Muscle of back (tissue), 11 donors: ENCODE data around the gene PRDX3. TPM values are rescaled to one million over a fixed set of nuclear protein-coding genes. Genes with fewer than 3 reads are reported as not detected.
"Not testable (repeated sequence)": the region's sequence is repeated elsewhere in the genome, so short reads cannot be mapped to it uniquely, and the experiment has no call there.

Source experiments
- DNase-seq, 3 donors: peaks; one replicate each; pipeline versions ENCODE4 v3.0.0 to v3.0.0-alpha.2; 2013
- polyA plus RNA-seq, 10 donors: library from polyadenylated mRNA; unstranded; fragments of 120-200 nt; gene quantifications; one replicate each; pipeline ENCODE4 v1.2.1, GENCODE V29; 2013; ENCODE audit not compliant: insufficient read length in 10 of 10

Gene PRDX3
- polyA plus RNA-seq, 10 donors, result 134 to 170 (median 150) TPM

- peak in 2 of 3 donors; percentile 73 to 89 for DNase-seq
Measured at GRCh38 chr10:119207713-119208552, 29.3 kb upstream of the PRDX3 start.

GRCh38 chr10:119207366-119207666, 28.7 kb upstream of the PRDX3 start, which contains the start of gene GRK5:
GRK5 (plus strand) TSS chr10:119207571; CDS start chr10:119207918, 347 bp downstream.
- peak; percentile 98 for DNase-seq

GRCh38 chr10:119206603-119207365, 28.2 kb upstream of the PRDX3 start:
- DNase-seq, result peak; percentile 73 to 91 (median 86)

GRCh38 chr10:119205894-119206602, 27.4 kb upstream of the PRDX3 start:
- DNase-seq, result no peak

- DNase-seq, result peak in 1 of 3 donors; percentile 24
Measured at GRCh38 chr10:119203006-119203405, 24.4 kb upstream of the PRDX3 start.

- no peak for DNase-seq
Measured at GRCh38 chr10:119201233-119201632, 22.6 kb upstream of the PRDX3 start.

- DNase-seq, result peak; percentile 71 to 88 (median 82)
Measured at GRCh38 chr10:119199231-119199992, 20.8 kb upstream of the PRDX3 start.

GRCh38 chr10:119198438-119198837, 19.8 kb upstream of the PRDX3 start:
- DNase-seq, result no peak

- no peak for DNase-seq
Measured at GRCh38 chr10:119197921-119198320, 19.3 kb upstream of the PRDX3 start.

GRCh38 chr10:119191881-119192280, 13.3 kb upstream of the PRDX3 start:
- no peak for DNase-seq

- DNase-seq, result peak in 1 of 3 donors; percentile 44
Measured at GRCh38 chr10:119190954-119191785, 12.6 kb upstream of the PRDX3 start.

- peak in 1 of 3 donors; percentile 91 for DNase-seq
Measured at GRCh38 chr10:119190353-119190752, 11.7 kb upstream of the PRDX3 start.

- no peak for DNase-seq
Measured at GRCh38 chr10:119189811-119190282, 11.2 kb upstream of the PRDX3 start.

- no peak for DNase-seq
Measured at GRCh38 chr10:119183664-119184412, 5.2 kb upstream of the PRDX3 start.

GRCh38 chr10:119180850-119181400, 2.3 kb upstream of the PRDX3 start:
- not testable (repeated sequence) for DNase-seq

GRCh38 chr10:119177708-119178371, 772 bp downstream of the PRDX3 start:
- no peak for DNase-seq

GRCh38 chr10:119176166-119176565, 2.4 kb downstream of the PRDX3 start:
- no peak for DNase-seq

GRCh38 chr10:119174109-119174508, 4.5 kb downstream of the PRDX3 start:
- DNase-seq, result no peak

GRCh38 chr10:119167041-119167440, 11.6 kb downstream of the PRDX3 start:
- DNase-seq, result no peak
